HepG2 (cell line): ENCODE results near the gene DCUN1D4. TPM values are rescaled to one million over a fixed set of nuclear protein-coding genes. Genes with fewer than 3 reads are reported as not detected.

Source experiments
- ATAC-seq: fragments of 200-7000 bp; cut with Tn5 transposase; 3 replicates; pipeline ENCODE4 v1.9.1; 2020; ENCODE audit warnings: mild to moderate bottlenecking, moderate library complexity
- BruUV-seq: library from RNA; stranded (reverse); fragments of 400-500 nt; replicated peaks from 2 replicates; lab custom pipeline; 2021; lab: Mats Ljungman, UMichigan
- CTCF ChIA-PET: fragments of 300-600 bp; formaldehyde crosslinking; extraction: SDS; loops from one replicate; lab custom pipeline; 2021; ENCODE audit warnings: low total read pairs, inconsistent platforms, low intra/inter-chr PET ratio; lab: Yijun Ruan, JAX
- POLR2A ChIA-PET: fragments of 350-600 bp; sonication (Branson Sonifier 250); formaldehyde crosslinking; loops from one replicate; lab custom pipeline; 2020; ENCODE audit warnings: antibody characterized with exemption, inconsistent platforms; lab: Yijun Ruan, JAX
- DNase-seq: peaks from one replicate; pipeline ENCODE4 v3.0.0-alpha.2; 2015; ENCODE audit warnings: low spot score
- FAIRE-seq: peaks from 3 replicates; lab custom pipeline; 2011; peaks lifted over from hg19 to GRCh38; lab: Jason Lieb, UNC
- H2AFZ ChIP-seq: one replicate; pipeline ENCODE4 v1.6.1; 2011; ENCODE audit warnings: low read length, inconsistent platforms
- H3K27ac ChIP-seq: fragments of 300-600 bp; 3 replicates; pipeline ENCODE4 v1.8.0; 2011; ENCODE audit warnings: mixed run types, mild to moderate bottlenecking, mixed read lengths, low read length, inconsistent platforms; ENCODE audit not compliant: insufficient read depth; ENCODE audit errors: extremely low read length
- H3K27me3 ChIP-seq, 2 experiments: fragments of 200-600 bp in 1 of 2; 2 replicates in 1 of 2; 3 replicates in 1 of 2; pipeline versions ENCODE4 v1.6.0 to v1.8.0; 2011; ENCODE audit warnings: low read length in 2 of 2, mild to moderate bottlenecking in 2 of 2, moderate library complexity in 2 of 2, inconsistent platforms in 1 of 2; ENCODE audit not compliant: insufficient read depth in 2 of 2, control insufficient read depth in 1 of 2
- H3K36me3 ChIP-seq, 2 experiments: fragments of 200-600 bp in 1 of 2; replicated peaks in 1 of 2; 2 replicates in 1 of 2; 3 replicates in 1 of 2; pipeline versions ENCODE4 v1.5.1 to v1.8.0; 2011; ENCODE audit warnings: low read length in 2 of 2, inconsistent platforms in 1 of 2; ENCODE audit not compliant: insufficient read depth in 2 of 2, control insufficient read depth in 1 of 2
- H3K4me1 ChIP-seq: 2 replicates; pipeline ENCODE4 v1.5.1; 2012; ENCODE audit warnings: low read length, inconsistent platforms; ENCODE audit not compliant: insufficient read depth
- H3K4me2 ChIP-seq: 2 replicates; pipeline ENCODE4 v1.6.0; 2011; ENCODE audit warnings: low read depth, low read length, inconsistent platforms
- H3K4me3 ChIP-seq, 3 experiments: fragments of 200-600 bp in 1 of 3; sonication (generic), shearing (Covaris generic) in 1 of 3; replicated peaks in 1 of 3; 2 replicates each; pipeline ENCODE4 v1.5.1; 2011 to 2016; ENCODE audit warnings: low read length in 3 of 3, inconsistent platforms in 2 of 3, low read depth in 2 of 3, mild to moderate bottlenecking in 2 of 3, control low read depth in 1 of 3, mixed read lengths in 1 of 3; ENCODE audit not compliant: insufficient read depth in 1 of 3
- H3K79me2 ChIP-seq: one replicate; pipeline ENCODE4 v1.6.1; 2011; ENCODE audit warnings: low read length, inconsistent platforms; ENCODE audit not compliant: insufficient read depth
- H3K9ac ChIP-seq: 2 replicates; pipeline ENCODE4 v1.6.0; 2011; ENCODE audit warnings: mild to moderate bottlenecking, low read depth, low read length, inconsistent platforms; ENCODE audit not compliant: insufficient read depth
- H3K9me3 ChIP-seq: 2 replicates; pipeline ENCODE4 v1.5.1; 2012; ENCODE audit warnings: mild to moderate bottlenecking, low read length
- H4K20me1 ChIP-seq: 2 replicates; pipeline ENCODE4 v1.6.0; 2011; ENCODE audit warnings: inconsistent platforms, mild to moderate bottlenecking, low read length, moderate library complexity; ENCODE audit not compliant: insufficient read depth
- EED ChIP-seq: sonication (generic); formaldehyde crosslinking; IDR thresholded peaks from 2 replicates; pipeline ENCODE4 v1.5.0; 2020; ENCODE audit warnings: mild to moderate bottlenecking, missing genetic modification reagents
- ETV5 ChIP-seq: IDR thresholded peaks from 2 replicates; pipeline ENCODE4 v1.6.1; 2018; ENCODE audit warnings: missing biosample characterization, missing genetic modification reagents, inconsistent platforms, borderline replicate concordance
- GMEB1 ChIP-seq: sonication (generic); formaldehyde crosslinking; IDR thresholded peaks from 2 replicates; pipeline ENCODE4 v1.5.1; 2020; ENCODE audit warnings: missing genetic modification reagents, mild to moderate bottlenecking, borderline replicate concordance
- HOXA3 ChIP-seq: sonication (generic); formaldehyde crosslinking; IDR thresholded peaks from 2 replicates; pipeline ENCODE4 v1.5.0; 2020; ENCODE audit warnings: missing genetic modification reagents
- IRF1 ChIP-seq: sonication (generic); formaldehyde crosslinking; IDR thresholded peaks from 2 replicates; pipeline ENCODE4 v1.4.0; 2020; ENCODE audit warnings: low read depth, mild to moderate bottlenecking, missing genetic modification reagents
- KDM2A ChIP-seq: sonication (generic); formaldehyde crosslinking; IDR thresholded peaks from 2 replicates; pipeline ENCODE4 v1.4.0; 2020; ENCODE audit warnings: low read depth, missing genetic modification reagents, borderline replicate concordance
- KMT2B ChIP-seq: IDR thresholded peaks from 2 replicates; pipeline ENCODE4 v1.6.1; 2016; ENCODE audit warnings: missing genetic modification reagents, missing compliant biosample characterization
- MYC ChIP-seq: sonication (generic); formaldehyde crosslinking; IDR thresholded peaks from 2 replicates; pipeline ENCODE4 v1.9.0; 2021; ENCODE audit warnings: missing genetic modification reagents, borderline replicate concordance
- NFKB2 ChIP-seq: sonication (generic); formaldehyde crosslinking; IDR thresholded peaks from 2 replicates; pipeline ENCODE4 v1.4.0; 2020; ENCODE audit warnings: missing genetic modification reagents, borderline replicate concordance
- PREB ChIP-seq: sonication (generic); formaldehyde crosslinking; IDR thresholded peaks from 2 replicates; pipeline ENCODE4 v1.4.0; 2020; ENCODE audit warnings: missing genetic modification reagents
- SMAD9 ChIP-seq: sonication (generic); formaldehyde crosslinking; IDR thresholded peaks from 2 replicates; pipeline ENCODE4 v1.5.1; 2020; ENCODE audit warnings: mild to moderate bottlenecking, missing genetic modification reagents
- SRSF9 ChIP-seq: fragments of 200-400 bp; formaldehyde crosslinking; IDR thresholded peaks from 2 replicates; pipeline ENCODE4 v1.6.1; 2018; ENCODE audit warnings: borderline replicate concordance, mild to moderate bottlenecking, low read depth, low read length; ENCODE audit not compliant: insufficient read depth, poor library complexity, severe bottlenecking
- U2AF2 ChIP-seq: fragments of 200-400 bp; formaldehyde crosslinking; IDR thresholded peaks from 2 replicates; pipeline ENCODE4 v1.6.1; 2017; ENCODE audit warnings: low read depth, mild to moderate bottlenecking, low read length
- ZNF124 ChIP-seq: sonication (generic); formaldehyde crosslinking; IDR thresholded peaks from 2 replicates; pipeline ENCODE4 v1.4.0; 2020; ENCODE audit warnings: missing genetic modification reagents
- ZNF224 ChIP-seq: sonication (generic); formaldehyde crosslinking; IDR thresholded peaks from 2 replicates; pipeline ENCODE4 v1.5.0; 2020; ENCODE audit warnings: mild to moderate bottlenecking, missing genetic modification reagents
- ZNF431 ChIP-seq: sonication (generic); formaldehyde crosslinking; IDR thresholded peaks from 2 replicates; pipeline ENCODE4 v1.9.0; 2022; ENCODE audit warnings: missing genetic modification reagents, low read depth, mild to moderate bottlenecking, borderline replicate concordance
- WGBS: methylation state at CpG from one replicate; pipeline ENCODE4 v1.1.6; 2017; ENCODE audit warnings: low lambda C conversion rate; 5-methylcytosine and 5-hydroxymethylcytosine counted together
- in situ Hi-C: cut with HindIII; loops from 2 replicates; pipeline ENCODE4 v1.10.0; 2017; ENCODE audit warnings: low pct_unique_long_range_greater_than_20kb; ENCODE audit not compliant: extremely low pct_ligation_motif_present
- intact Hi-C: fragments of 100-400 bp; cut with micrococcal nuclease; formaldehyde crosslinking; loops from one replicate; pipeline ENCODE4 v1.10.0; 2022; ENCODE audit not compliant: unreplicated experiment
- polyA plus RNA-seq, 8 experiments: library from polyadenylated mRNA; depleted of rRNA in 3 of 8; stranded (reverse) in 7 of 8; unstranded in 1 of 8; fragments of >200 nt; fragmentation: Illumina TruSeq in 4 of 8; extraction: Trizol in 4 of 8; gene quantifications; 2 replicates each; pipeline versions ENCODE4 v1.2.1 to v1.2.3, GENCODE V29; 2011 to 2016; ENCODE audit warnings: low read depth in 4 of 8, missing spikeins in 1 of 8, mixed read lengths in 1 of 8; ENCODE audit not compliant: insufficient read depth in 1 of 8
- total RNA-seq, 5 experiments: library from RNA; depleted of rRNA; stranded (reverse); fragments of >200 nt; fragmentation: Illumina TruSeq; extraction: Trizol; gene quantifications; 2 replicates each; pipeline ENCODE4 v1.2.3, GENCODE V29; 2016; ENCODE audit warnings: low read depth in 1 of 5

The DCUN1D4 gene
- total and polyA plus RNA-seq, 2 of the 13 experiments (the other 11 are each of a cell fraction or from before 2014, with no cell fraction given): 27.9 to 44.4 TPM

- H3K9me3 ChIP-seq: no peaks in the 10 kb centered on the region
- ATAC-seq (peak; percentile 62), FAIRE-seq (peak; percentile 61), DNase-seq (peak; percentile 86)
- intact Hi-C loops (loop anchor here (1.0 kb wide), 2 partner anchors 9 to 65 kb away; no protein-coding TSS in a partner anchor), in situ Hi-C loops (loop anchor here (5.0 kb wide), 1 partner anchor 38 kb away; no protein-coding TSS in a partner anchor)
- peak overlapping the region; percentile 95 for H3K4me2 ChIP-seq
- peaks cover 28% of the 10 kb centered on the region for H3K4me1 ChIP-seq
- POLR2A ChIA-PET: interaction anchor here (1.7 to 1.8 kb wide), 2 partner anchors 9 to 36 kb away, joined by 7 to 9 read pairs; no protein-coding TSS in a partner anchor
- H3K9ac ChIP-seq: peak overlapping the region; percentile 85
- peak overlapping the region; percentile 45 for H2AFZ ChIP-seq
- no peaks in the 10 kb centered on the region; a peak in 1 of 5 replicates for H3K27me3 ChIP-seq
- H3K27ac ChIP-seq: peak overlapping the region; percentile 81
- CTCF ChIA-PET: no interaction called here
- H3K36me3 ChIP-seq: no peaks in the 10 kb centered on the region
- H4K20me1 ChIP-seq: no peaks in the 10 kb centered on the region
- peaks cover 46% of the 10 kb centered on the region for H3K79me2 ChIP-seq
- BruUV-seq: no TSS peak
- WGBS: under 1% methylated on average over 23 of the region's 71 CpGs
- H3K4me3 ChIP-seq: peak overlapping the region; percentile 83 to 88 (median 85)
- no peak for TF ChIP-seq ETV5 (CRISPR knock-in tag)
- no peak for TF ChIP-seq ZNF431 (CRISPR knock-in tag)
- TF ChIP-seq U2AF2: 0 out of 2 replicates have a peak, but pooled peaks have one; percentile 45
- TF ChIP-seq GMEB1 (CRISPR knock-in tag): peak; percentile 67; the same call in 1 of the 2 replicates
- TF ChIP-seq KMT2B: peak; percentile 95
- no peak for TF ChIP-seq SRSF9
- peak; percentile 36; the same call in 1 of the 2 replicates for TF ChIP-seq ZNF224 (CRISPR knock-in tag)
- TF ChIP-seq SMAD9 (CRISPR knock-in tag): no peak
- no peak for TF ChIP-seq IRF1 (CRISPR knock-in tag)
- no peak for TF ChIP-seq EED (CRISPR knock-in tag)
- TF ChIP-seq PREB (CRISPR knock-in tag): no peak
- TF ChIP-seq ZNF124 (CRISPR knock-in tag): peak; percentile 34; the same call in 1 of the 2 replicates
- peak; percentile 50; the same call in 1 of the 2 replicates for TF ChIP-seq HOXA3 (CRISPR knock-in tag)
- peak; percentile 75; the same call in 1 of the 2 replicates for TF ChIP-seq KDM2A (CRISPR knock-in tag)
- peak; percentile 61; the same call in 1 of the 2 replicates for TF ChIP-seq NFKB2
- peak; percentile 93 for TF ChIP-seq MYC (CRISPR knock-in tag)
Observed at GRCh38 chr4:51844153-51845054, 1.5 kb downstream of the DCUN1D4 start.
